GM23248 (cell line): ENCODE data around the gene ETS1.

Experiments used
- EZH2 ChIP-seq: fragments of 200-600 bp; sonication (generic); IDR thresholded peaks from 2 replicates; pipeline ENCODE4 v1.6.1; 2018; ENCODE audit warnings: antibody characterized with exemption, mild to moderate bottlenecking; ENCODE audit not compliant: insufficient read depth, poor library complexity, severe bottlenecking
- EZH2phosphoT487 ChIP-seq: fragments of 200-600 bp; sonication (generic); IDR thresholded peaks from 2 replicates; pipeline ENCODE4 v1.6.1; 2018; ENCODE audit warnings: antibody characterized with exemption, moderate library complexity, mild to moderate bottlenecking, low read depth; ENCODE audit not compliant: insufficient read depth

DNA sequence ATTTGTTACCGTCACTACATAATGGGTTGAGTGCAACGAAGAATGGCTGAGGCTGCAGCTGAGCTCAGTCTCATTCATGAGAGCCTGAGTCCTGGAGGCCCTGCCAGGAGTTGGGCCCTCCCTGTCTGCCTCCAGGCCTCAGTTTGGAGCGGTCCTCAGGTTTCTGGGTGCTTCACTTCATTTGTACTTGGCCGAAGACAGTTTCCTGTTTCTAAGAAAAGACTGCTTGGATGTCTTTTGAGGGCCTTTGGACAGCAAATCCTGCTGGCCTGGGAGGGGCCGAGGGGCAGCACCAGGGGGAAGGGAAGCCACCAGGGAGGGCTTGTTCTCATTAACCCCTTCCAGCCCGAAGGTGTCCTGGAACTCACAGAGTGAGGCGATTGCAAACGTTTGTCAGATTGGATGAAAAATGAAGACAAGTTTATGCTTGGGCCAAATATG lies 163.1 kb downstream of the ETS1 start:
- no peak for TF ChIP-seq EZH2phosphoT487
- no peak for TF ChIP-seq EZH2
